ENCODE results near the gene CTNND2. TPM values are rescaled to one million over a fixed set of nuclear protein-coding genes. Genes with fewer than 3 reads are reported as not detected.

Gene CTNND2
- total and polyA plus RNA-seq, 10 of the 15 experiments (the other 5 are each of a cell fraction or from before 2014, with no cell fraction given): 0.02 to 0.16 (median 0.04) TPM; not detected in 7

DNA sequence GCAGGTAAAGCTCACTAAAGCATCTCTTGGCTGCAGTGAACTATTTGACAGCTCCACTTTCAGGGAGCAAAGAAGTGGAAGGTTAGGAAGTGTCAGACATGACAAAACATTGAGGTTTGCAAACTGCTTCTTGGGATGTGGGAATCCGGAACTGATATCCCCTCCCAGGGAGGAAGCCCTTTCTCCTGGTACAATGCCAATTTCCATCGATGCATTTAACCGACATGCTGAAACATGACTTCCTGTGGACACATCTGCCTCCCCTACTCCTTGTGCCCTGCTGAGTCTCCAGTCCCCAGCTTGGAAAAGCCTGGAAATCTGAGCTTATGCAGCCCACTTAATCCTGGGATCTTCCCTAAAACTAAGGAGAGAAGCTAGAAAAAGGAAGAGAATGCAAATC is 820.1 kb downstream of the CTNND2 start:
- BruUV-seq (replicated peaks): no TSS peak
- Histone ChIP-seq H3K4me3 (no peak overlapping the region), H3K4me2 (ENCODE audit: control insufficient read depth, insufficient read depth) (no peak overlapping the region), H3K27ac (ENCODE audit: control insufficient read depth, insufficient read depth) (no peak overlapping the region), H3K27me3 (replicated peaks in 1 of 2; ENCODE audit: control insufficient read depth in 2 of 2, insufficient read depth in 2 of 2, low read length in 1 of 2) (no peaks in the 10 kb centered on the region; a peak in 1 of 4 replicates), H2AFZ (ENCODE audit: control insufficient read depth, low read depth, low read length) (no peak overlapping the region), H3K9ac (ENCODE audit: control insufficient read depth, insufficient read depth, low read length) (no peak overlapping the region), H3K4me1 (ENCODE audit: control insufficient read depth, insufficient read depth, low read length) (no peaks in the 10 kb centered on the region), H3K36me3 (ENCODE audit: control insufficient read depth in 2 of 2, insufficient read depth in 2 of 2, low read length in 1 of 2) (no peaks in the 10 kb centered on the region), H3K79me2 (ENCODE audit: control insufficient read depth, insufficient read depth, low read length) (no peaks in the 10 kb centered on the region), H3K9me3 (replicated peaks; ENCODE audit: control insufficient read depth, insufficient read depth, low read length) (no peaks in the 10 kb centered on the region), H4K20me1 (ENCODE audit: control insufficient read depth, insufficient read depth) (no peaks in the 10 kb centered on the region)
- no peak for DNase-seq (ENCODE audit: low read depth, low spot score)
- intact Hi-C loops (cut with micrococcal nuclease; ENCODE audit: unreplicated experiment): no loop called here
- POLR2A ChIA-PET: no interaction called here
- RAD21 ChIA-PET (ENCODE audit: unreplicated experiment): no interaction called here
- in situ Hi-C loops (cut with MboI): no loop called here
- ATAC-seq: no peak
- WGBS (ENCODE audit: insufficient coverage, insufficient replicate concordance, low lambda C conversion rate, missing lambda C conversion rate): 90% methylated on average over 3 of the region's 3 CpGs
- SMC1A ChIA-PET (ENCODE audit: uncharacterized antibody, unreplicated experiment): no interaction called here
- no peak for FAIRE-seq
- CTCF ChIA-PET: no interaction called here
- TF ChIP-seq SMAD1 (IDR thresholded peaks at IDR 0.05; ENCODE audit: low read depth, partially characterized antibody) (no peak), SUZ12 (IDR thresholded peaks at IDR 0.05; ENCODE audit: unreplicated experiment) (no peak), NFYB (IDR thresholded peaks at IDR 0.05; ENCODE audit: insufficient read depth, low read depth, low read length) (no peak), STAT1 (conservative IDR thresholded peaks at IDR 0.05) (no peak), MEF2A (IDR thresholded peaks at IDR 0.05; ENCODE audit: insufficient read depth, low read depth, low read length) (no peak), MAX (IDR thresholded peaks at IDR 0.05; ENCODE audit: low read depth, low read length) (no peak), ESRRA (IDR thresholded peaks at IDR 0.05; ENCODE audit: low read length) (no peak), BMI1 (IDR thresholded peaks at IDR 0.05; ENCODE audit: borderline replicate concordance) (no peak), FOS (IDR thresholded peaks at IDR 0.05; ENCODE audit: borderline replicate concordance, extremely low read depth, insufficient read length) (no peak), POLR2A (IDR thresholded peaks at IDR 0.05; ENCODE audit: low read depth, low read length) (no peak), PAX5 (IDR thresholded peaks at IDR 0.05; ENCODE audit: borderline replicate concordance, low read depth, low read length) (no peak), WRNIP1 (IDR thresholded peaks at IDR 0.05; ENCODE audit: borderline replicate concordance, low read depth, low read length) (no peak), DPF2 (IDR thresholded peaks at IDR 0.05) (no peak)
- TF ChIP-seq, protein P1, sequence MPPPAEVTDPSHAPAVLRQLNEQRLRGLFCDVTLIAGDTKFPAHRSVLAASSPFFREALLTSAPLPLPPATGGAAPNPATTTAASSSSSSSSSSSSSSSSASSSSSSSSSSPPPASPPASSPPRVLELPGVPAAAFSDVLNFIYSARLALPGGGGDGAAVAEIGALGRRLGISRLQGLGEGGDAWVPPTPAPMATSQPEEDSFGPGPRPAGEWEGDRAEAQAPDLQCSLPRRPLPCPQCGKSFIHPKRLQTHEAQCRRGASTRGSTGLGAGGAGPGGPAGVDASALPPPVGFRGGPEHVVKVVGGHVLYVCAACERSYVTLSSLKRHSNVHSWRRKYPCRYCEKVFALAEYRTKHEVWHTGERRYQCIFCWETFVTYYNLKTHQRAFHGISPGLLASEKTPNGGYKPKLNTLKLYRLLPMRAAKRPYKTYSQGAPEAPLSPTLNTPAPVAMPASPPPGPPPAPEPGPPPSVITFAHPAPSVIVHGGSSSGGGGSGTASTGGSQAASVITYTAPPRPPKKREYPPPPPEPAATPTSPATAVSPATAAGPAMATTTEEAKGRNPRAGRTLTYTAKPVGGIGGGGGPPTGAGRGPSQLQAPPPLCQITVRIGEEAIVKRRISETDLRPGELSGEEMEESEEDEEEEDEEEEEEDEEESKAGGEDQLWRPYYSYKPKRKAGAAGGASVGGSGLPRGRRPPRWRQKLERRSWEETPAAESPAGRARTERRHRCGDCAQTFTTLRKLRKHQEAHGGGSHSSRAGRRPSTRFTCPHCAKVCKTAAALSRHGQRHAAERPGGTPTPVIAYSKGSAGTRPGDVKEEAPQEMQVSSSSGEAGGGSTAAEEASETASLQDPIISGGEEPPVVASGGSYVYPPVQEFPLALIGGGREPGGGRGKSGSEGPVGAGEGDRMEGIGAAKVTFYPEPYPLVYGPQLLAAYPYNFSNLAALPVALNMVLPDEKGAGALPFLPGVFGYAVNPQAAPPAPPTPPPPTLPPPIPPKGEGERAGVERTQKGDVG (CRISPR knock-in tag; IDR thresholded peaks at IDR 0.05): no peak

All from GM12878 (cell line).